HG03442 (cell line): Measurements from ENCODE around the gene ST3GAL3.

ENCODE experiments used
- ATAC-seq: cut with Tn5 transposase; IDR thresholded peaks from one replicate; pipeline ENCODE4 v1.9.1; 2021; ENCODE audit warnings: mild to moderate bottlenecking, moderate library complexity; ENCODE audit not compliant: unreplicated experiment

Gene ST3GAL3

DNA sequence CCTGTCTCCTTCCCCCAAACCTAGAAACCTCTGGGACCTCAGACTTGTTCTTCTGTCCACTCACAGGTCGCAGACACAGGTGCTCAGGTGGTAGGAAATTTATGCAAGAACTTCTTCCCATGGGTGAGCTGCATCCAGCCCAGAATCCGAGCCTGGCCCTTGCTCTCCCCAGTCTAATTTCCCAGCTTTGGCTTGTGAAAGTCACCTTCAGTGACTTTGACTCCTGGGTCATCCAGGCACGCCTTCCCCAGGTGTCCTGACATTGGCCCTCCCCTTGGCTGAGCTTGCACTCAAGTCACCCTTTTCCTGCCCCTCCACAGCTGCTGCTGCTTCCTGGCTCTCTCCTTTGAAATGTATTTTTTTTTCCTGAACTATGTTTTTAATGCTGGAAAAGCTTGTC is 246.0 kb downstream of the ST3GAL3 start:
- no peak for ATAC-seq

DNA sequence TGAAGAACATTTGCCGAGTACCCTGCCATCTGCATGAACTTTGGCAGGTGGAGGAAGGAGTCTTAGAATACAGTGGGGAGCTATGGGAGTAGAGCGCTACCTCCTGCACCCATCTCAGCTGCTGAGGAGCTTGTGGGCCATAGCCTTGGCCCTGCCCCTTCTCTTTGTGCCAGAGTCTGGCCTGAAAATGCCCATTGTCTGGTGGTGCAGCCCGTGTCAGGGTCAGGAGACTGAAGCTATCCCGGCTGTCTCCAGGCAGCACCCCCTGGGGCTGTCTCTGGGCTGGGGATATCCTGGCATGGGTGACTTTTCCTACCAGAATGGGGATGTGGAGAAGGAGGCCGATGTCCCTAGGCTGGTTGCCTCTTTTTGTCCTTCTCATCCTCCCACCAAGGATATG is 246.7 kb downstream of the ST3GAL3 start:
- ATAC-seq: no peak

DNA sequence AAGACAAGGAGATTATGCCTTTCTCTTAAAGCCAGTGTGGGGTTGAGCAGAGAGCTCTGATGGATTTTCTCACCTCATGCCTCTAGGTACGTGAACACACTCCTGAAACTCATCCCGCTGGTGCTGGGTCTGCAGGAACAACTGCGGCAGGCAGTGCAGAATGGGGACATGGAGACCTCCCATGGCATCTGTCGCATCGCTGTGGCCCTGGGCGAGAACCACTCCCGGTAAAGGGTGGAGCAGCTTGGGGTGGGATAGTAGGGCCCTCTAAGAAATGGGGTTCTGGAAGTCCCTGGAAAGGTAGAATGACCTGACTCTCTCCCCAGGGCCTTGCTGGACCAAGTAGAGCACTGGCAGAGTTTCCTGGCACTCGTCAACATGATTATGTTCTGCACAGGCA is 248.9 kb downstream of the ST3GAL3 start:
- ATAC-seq: no peak

DNA sequence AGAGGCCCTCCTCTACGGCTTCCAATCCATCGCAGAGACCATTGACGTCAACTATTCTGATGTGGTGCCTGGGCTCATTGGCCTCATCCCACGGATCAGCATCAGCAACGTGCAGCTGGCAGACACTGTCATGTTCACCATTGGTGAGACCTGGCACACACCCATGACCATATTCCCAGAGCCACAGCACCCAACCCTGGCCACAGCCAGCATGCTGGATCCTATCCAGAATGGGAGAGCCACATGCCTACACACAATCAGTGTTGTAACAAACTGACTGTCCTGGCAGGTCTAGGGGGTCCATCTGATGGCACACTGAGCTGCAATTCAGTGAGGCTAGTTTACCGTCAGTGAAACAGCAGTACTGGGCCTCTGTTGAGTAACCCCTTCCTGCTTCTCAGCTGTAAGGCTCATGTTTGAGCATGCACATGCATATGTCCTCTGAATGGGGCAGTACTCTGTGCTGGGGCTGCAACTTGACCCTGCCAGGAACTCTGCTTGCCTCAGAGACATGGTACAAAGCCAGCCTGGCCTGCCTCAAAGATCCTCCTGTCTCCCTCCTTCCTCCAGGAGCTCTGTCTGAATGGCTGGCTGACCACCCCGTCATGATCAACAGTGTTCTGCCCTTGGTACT is 250.2 kb downstream of the ST3GAL3 start:
- ATAC-seq: no peak

GRCh38 chr1:43958351-43959255 is 251.3 kb downstream of the ST3GAL3 start:
- ATAC-seq: no peak

- ATAC-seq: no peak
Measured at GRCh38 chr1:43960798-43961197, 253.5 kb downstream of the ST3GAL3 start.

DNA sequence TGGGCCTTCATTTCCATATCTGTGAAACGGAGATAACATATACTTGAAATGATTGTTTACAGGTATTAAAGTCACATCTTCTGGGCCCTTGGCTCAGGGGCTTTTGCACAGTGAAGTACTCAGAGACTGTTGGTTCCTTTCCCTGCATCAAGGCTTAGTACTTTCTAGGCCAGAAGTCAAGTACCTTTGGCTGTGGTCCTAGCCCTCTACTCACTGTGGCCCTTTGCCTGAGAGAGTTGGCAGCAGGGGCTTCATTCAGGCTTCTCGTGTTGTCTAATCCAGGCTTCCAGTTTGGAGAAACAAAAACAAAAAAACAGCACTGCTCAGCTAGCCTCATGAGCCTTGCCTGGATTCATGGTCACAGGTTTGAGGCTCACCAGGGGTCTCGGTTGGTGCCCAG is 254.4 kb downstream of the ST3GAL3 start:
- ATAC-seq: no peak

GRCh38 chr1:43962324-43962723 is 255.0 kb downstream of the ST3GAL3 start:
- ATAC-seq: no peak

GRCh38 chr1:43963006-43963405 is 255.7 kb downstream of the ST3GAL3 start:
- no peak for ATAC-seq

DNA sequence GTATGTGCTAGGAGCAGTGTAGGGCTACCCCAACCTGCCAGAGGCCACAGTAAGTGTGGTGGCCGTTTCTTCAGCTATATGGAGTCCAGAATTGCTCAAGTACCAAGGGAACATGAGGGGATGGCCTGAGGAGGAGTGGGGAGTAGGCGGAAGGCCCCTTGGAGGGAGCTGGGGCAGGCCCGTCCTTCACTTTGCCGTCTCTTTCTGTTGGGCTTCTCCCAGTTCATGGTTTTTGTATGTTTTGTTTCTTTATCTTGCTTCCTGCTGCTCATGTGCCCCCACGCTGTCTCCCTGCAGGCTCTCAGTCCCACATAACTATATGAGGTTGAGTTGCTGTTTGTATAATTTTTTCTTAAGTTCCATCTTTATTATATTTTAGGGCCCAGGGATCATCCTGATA is 256.6 kb downstream of the ST3GAL3 start:
- ATAC-seq: no peak

- ATAC-seq: no peak
Measured at GRCh38 chr1:43965316-43965715, 258.0 kb downstream of the ST3GAL3 start.

DNA sequence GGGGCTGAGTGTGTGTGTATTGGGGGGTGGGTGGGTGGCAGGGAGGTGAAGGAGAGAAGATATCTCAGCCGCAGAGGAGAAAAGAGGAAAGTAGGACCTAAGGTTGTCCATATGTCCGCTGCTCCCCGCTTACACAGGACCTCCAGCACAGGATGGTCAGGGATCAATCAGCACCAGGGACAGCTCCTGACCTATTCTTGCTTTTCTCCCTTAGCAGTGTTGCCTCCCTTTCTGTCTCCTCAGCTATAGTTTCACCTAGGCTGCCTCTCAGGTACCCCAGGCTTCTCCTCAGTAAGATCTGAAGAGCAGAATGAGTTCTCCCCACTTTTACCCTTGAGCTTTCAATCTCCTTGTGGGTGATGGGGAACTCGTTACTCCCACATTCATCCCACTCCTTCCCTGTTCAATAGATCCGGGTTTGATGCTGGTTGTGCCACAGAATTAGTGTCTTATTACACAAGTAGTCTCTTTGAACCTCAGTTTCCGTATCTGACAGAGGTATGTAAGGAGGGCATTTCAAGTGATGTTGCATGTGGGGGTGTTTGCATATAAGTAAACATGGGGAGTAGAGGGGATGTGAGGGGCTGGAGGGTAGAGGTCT is 261.1 kb downstream of the ST3GAL3 start:
- no peak for ATAC-seq

DNA sequence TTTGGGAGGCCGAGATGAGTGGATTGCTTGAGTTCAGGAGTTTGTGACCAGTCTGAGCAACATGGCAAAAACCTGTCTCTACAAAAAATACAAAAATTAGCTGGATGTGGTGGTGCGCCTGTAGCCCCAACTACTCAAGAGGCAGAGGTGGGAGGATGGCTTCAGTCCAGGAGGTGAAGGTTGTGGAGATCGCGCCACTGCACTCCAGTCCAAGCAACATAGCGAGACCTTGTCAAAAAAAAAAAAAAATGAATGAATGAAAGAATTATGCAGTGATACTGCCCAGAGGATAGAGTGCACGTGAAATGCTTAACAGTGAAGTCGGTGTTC is 262.0 kb downstream of the ST3GAL3 start:
- no peak for ATAC-seq

GRCh38 chr1:43969746-43970466 is 262.6 kb downstream of the ST3GAL3 start, which contains the start of gene DPH2:
Gene DPH2 (plus strand): TSS chr1:43970010. CDS start chr1:43970176, 166 bp downstream.
- peak; percentile 76 for ATAC-seq

- no peak for ATAC-seq
Measured at GRCh38 chr1:43970502-43970901, 263.2 kb downstream of the ST3GAL3 start.

DNA sequence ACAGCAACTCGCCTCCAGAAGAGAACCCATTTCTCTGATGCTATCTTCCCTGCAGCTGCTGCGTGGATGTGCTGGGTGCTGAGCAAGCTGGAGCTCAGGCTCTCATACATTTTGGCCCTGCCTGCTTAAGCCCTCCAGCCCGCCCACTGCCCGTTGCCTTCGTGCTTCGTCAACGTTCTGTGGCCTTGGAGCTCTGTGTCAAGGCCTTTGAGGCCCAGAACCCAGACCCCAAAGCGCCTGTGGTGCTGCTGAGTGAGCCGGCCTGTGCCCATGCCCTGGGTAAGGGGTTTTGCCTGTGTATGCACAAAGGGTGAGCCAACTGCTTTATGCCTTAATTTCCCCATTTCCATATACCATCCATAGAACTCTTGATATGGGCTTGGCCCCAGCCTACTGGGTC is 263.6 kb downstream of the ST3GAL3 start:
- no peak for ATAC-seq

DNA sequence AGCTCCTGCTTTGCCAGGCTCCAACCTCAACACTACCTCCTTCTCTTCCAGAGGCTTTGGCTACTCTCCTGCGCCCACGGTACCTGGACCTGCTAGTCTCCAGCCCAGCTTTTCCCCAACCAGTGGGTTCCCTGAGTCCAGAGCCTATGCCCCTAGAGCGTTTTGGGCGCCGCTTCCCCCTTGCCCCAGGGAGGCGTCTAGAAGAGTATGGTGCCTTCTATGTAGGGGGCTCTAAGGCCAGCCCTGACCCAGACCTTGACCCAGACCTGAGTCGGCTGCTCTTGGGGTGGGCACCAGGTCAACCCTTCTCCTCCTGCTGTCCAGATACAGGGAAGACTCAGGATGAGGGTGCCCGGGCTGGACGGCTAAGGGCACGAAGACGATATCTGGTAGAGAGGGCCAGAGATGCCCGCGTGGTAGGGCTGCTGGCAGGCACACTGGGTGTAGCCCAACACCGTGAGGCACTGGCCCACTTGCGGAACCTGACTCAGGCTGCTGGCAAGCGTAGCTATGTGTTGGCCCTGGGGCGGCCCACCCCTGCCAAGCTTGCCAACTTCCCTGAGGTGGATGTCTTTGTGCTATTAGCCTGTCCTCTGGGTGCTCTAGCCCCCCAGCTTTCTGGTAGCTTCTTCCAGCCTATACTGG is 264.1 kb downstream of the ST3GAL3 start:
- ATAC-seq: no peak

- ATAC-seq: no peak
Measured at GRCh38 chr1:43973981-43974442, 266.7 kb downstream of the ST3GAL3 start.

DNA sequence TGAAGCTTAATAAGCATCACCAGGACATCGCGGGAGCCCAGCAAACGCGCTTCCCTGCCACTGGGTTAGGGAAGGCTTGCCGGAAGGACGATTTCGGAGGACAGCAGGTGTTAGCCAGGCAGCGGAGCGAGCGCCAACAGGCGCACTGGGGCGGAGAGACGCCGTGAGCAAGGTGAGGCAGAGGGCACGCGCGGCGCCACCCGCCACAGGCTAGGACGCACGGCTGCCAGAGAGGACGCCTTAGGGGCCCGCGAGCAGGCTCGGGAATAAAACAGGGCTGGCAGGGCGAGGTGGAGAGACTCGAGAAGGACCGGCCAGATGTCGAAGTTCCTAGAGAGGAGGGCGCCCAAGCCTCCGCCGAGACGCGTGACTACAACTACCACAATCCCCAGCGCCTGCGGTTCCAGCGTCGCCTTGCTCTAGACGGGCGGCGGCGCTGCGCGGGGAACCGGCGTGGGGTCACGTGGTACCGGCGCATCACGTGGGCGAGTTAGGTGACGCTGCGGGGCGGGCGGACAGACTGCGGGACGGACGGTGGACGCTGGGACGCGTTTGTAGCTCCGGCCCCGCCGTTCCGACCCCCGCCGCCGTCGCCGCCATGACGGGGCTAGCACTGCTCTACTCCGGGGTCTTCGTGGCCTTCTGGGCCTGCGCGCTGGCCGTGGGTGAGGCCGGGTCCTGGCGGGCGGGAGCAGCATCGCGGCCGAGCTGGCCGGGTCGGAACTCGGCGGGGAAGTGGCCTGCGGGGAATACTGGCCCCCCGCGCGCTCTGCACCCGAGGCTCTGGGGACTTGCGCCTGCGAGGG is 267.3 kb downstream of the ST3GAL3 start, which contains the start of gene ATP6V0B:
Gene ATP6V0B, plus strand, starts transcription at position 518 of the 806 bp plus-strand sequence. Its CDS starts 81 bp downstream, at position 599.
- peak; percentile 61 for ATAC-seq
